GM23248 (cell line): Measurements from ENCODE around the gene INTS7. TPM values are rescaled to one million over a fixed set of nuclear protein-coding genes. Genes with fewer than 3 reads are reported as not detected.

Source experiments
- DNase-seq: peaks from one replicate; pipeline ENCODE4 v3.0.0-alpha.2; 2015
- H2AFZ ChIP-seq: fragments of 200-600 bp; sonication (generic); 2 replicates; pipeline ENCODE4 v1.6.1; 2016; ENCODE audit warnings: antibody characterized with exemption
- H3F3A ChIP-seq: fragments of 200-600 bp; sonication (generic); 2 replicates; pipeline ENCODE4 v1.6.1; 2016; ENCODE audit warnings: mild to moderate bottlenecking, antibody characterized with exemption, mixed run types; ENCODE audit not compliant: insufficient read depth
- H3K27ac ChIP-seq: fragments of 200-600 bp; sonication (generic); 2 replicates; pipeline ENCODE4 v1.5.1; 2016; ENCODE audit warnings: mild to moderate bottlenecking
- H3K27me3 ChIP-seq: fragments of 200-600 bp; sonication (generic); replicated peaks from 2 replicates; pipeline ENCODE4 v1.6.1; 2016; ENCODE audit warnings: mild to moderate bottlenecking; ENCODE audit not compliant: insufficient read depth
- H3K36me3 ChIP-seq: fragments of 200-600 bp; sonication (generic); 2 replicates; pipeline ENCODE4 v1.6.1; 2016; ENCODE audit warnings: low read depth, mild to moderate bottlenecking
- H3K4me1 ChIP-seq: fragments of 200-600 bp; sonication (generic); 2 replicates; pipeline ENCODE4 v1.6.1; 2016; ENCODE audit warnings: mild to moderate bottlenecking; ENCODE audit not compliant: insufficient read depth
- H3K4me2 ChIP-seq: fragments of 200-600 bp; sonication (generic); one replicate; pipeline ENCODE4 v1.6.1; 2016; ENCODE audit warnings: mild to moderate bottlenecking; ENCODE audit not compliant: unreplicated experiment
- H3K4me3 ChIP-seq: fragments of 200-600 bp; sonication (generic); 2 replicates; pipeline ENCODE4 v1.5.1; 2016; ENCODE audit warnings: mild to moderate bottlenecking
- H3K79me2 ChIP-seq: fragments of 200-600 bp; sonication (generic); 2 replicates; pipeline ENCODE4 v1.6.1; 2016; ENCODE audit warnings: mild to moderate bottlenecking; ENCODE audit not compliant: insufficient read depth
- H3K9ac ChIP-seq: fragments of 200-600 bp; sonication (generic); 2 replicates; pipeline ENCODE4 v1.6.1; 2016; ENCODE audit warnings: mild to moderate bottlenecking
- H3K9me2 ChIP-seq: fragments of 200-600 bp; sonication (generic); 2 replicates; pipeline ENCODE4 v1.6.1; 2016; ENCODE audit warnings: mixed run types, mild to moderate bottlenecking, moderate library complexity; ENCODE audit not compliant: insufficient read depth
- H3K9me3 ChIP-seq: fragments of 200-600 bp; sonication (generic); one replicate; pipeline ENCODE4 v1.6.1; 2017; ENCODE audit warnings: low read depth
- H4K20me1 ChIP-seq: fragments of 200-600 bp; sonication (generic); 2 replicates; pipeline ENCODE4 v1.6.0; 2016; ENCODE audit not compliant: insufficient read depth
- EZH2 ChIP-seq: fragments of 200-600 bp; sonication (generic); IDR thresholded peaks from 2 replicates; pipeline ENCODE4 v1.6.1; 2018; ENCODE audit warnings: antibody characterized with exemption, mild to moderate bottlenecking; ENCODE audit not compliant: insufficient read depth, poor library complexity, severe bottlenecking
- EZH2phosphoT487 ChIP-seq: fragments of 200-600 bp; sonication (generic); IDR thresholded peaks from 2 replicates; pipeline ENCODE4 v1.6.1; 2018; ENCODE audit warnings: antibody characterized with exemption, moderate library complexity, mild to moderate bottlenecking, low read depth; ENCODE audit not compliant: insufficient read depth
- WGBS, 2 experiments: methylation state at CpG; one replicate each; pipeline ENCODE4 v1.1.6; 2015 to 2017; ENCODE audit warnings: low lambda C conversion rate in 2 of 2, low coverage in 1 of 2; ENCODE audit errors: missing lambda C conversion rate in 2 of 2; 5-methylcytosine and 5-hydroxymethylcytosine counted together
- in situ Hi-C: fragments of 300-500 bp; cut with MboI; formaldehyde crosslinking; loops from 2 replicates; pipeline ENCODE4 v1.15.0; 2020
- polyA plus RNA-seq: library from polyadenylated mRNA; unstranded; fragments of >200 nt; fragmentation: Nextera tagmentation; extraction: Ambion mirVana; gene quantifications from 2 replicates; pipeline ENCODE4 v1.2.1, GENCODE V29; 2016
- total RNA-seq: library from RNA; depleted of rRNA; stranded (reverse); fragments of >200 nt; shearing (Covaris generic); gene quantifications from 2 replicates; pipeline ENCODE4 v1.2.3, GENCODE V29; 2014

Gene INTS7
- total and polyA plus RNA-seq, 2 experiments from 2014 or later = 9.8 to 12.1 TPM

DNA sequence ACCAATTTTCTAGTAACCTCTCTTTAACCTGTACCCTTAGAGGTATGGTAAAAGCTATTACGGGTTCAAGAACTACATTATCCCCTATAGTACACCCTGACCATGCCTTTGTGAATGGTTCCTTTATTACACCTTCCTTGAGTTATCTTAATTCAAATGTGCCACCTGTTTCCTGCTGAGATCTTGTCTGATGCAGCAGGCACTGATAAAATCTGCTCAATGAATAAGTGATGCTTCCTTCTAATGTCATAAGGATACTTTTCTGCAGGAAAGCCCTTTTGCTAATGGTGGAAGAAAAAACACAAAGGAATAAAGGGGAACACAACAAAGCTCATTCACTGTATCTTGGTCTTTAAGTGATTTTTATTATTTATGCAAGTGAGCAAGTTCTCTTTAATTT, 25.8 kb downstream of the INTS7 start:
- Histone ChIP-seq H3F3A (no peaks in the 10 kb centered on the region), H3K27ac (no peak overlapping the region), H3K36me3 (0 out of 2 replicates have a peak, but pooled peaks cover 7% of the 10 kb centered on the region), H4K20me1 (no peaks in the 10 kb centered on the region), H3K9me3 (no peaks in the 10 kb centered on the region), H3K9ac (no peak overlapping the region), H3K4me3 (no peak overlapping the region), H3K4me1 (no peaks in the 10 kb centered on the region), H3K79me2 (no peaks in the 10 kb centered on the region), H2AFZ (no peak overlapping the region), H3K27me3 (no peaks in the 10 kb centered on the region), H3K4me2 (no peak overlapping the region), H3K9me2 (no peaks in the 10 kb centered on the region)
- WGBS, 2 experiments = 96 to 100% methylated on average over 1 of the region's 1 CpG
- TF ChIP-seq EZH2 (no peak), EZH2phosphoT487 (no peak)
- in situ Hi-C loops = loop anchor here (25.0 kb wide), 1 partner anchor 322 kb away; the partner anchor contains the start of gene NEK2
- DNase-seq = no peak

DNA sequence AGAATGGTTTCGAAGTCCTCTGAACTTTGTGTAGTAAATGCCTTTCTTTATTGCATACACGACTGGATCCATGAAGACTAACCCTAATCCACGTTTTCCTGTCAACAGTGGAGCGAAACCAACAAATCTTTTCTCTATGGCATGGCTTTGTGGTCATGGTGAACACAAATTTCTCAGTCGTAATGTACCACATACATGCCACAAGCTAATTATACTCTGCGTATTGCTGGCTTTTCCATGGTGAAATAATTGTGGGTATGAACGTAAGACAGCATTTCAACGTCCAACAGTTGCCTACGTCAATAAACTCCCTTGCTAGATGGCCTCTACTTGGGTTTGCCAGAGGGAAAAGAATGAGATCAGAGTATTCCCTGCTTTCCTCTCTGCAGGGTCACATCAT, 27.5 kb downstream of the INTS7 start:
- no peak overlapping the region for H3K4me3 ChIP-seq
- H3K9me2 ChIP-seq = no peaks in the 10 kb centered on the region
- no peaks in the 10 kb centered on the region for H4K20me1 ChIP-seq
- H3K79me2 ChIP-seq = no peaks in the 10 kb centered on the region
- H2AFZ ChIP-seq = no peak overlapping the region
- no peak overlapping the region for H3K9ac ChIP-seq
- no peaks in the 10 kb centered on the region for H3K9me3 ChIP-seq
- 0 out of 2 replicates have a peak, but pooled peaks cover 7% of the 10 kb centered on the region for H3K36me3 ChIP-seq
- H3F3A ChIP-seq = no peaks in the 10 kb centered on the region
- H3K4me1 ChIP-seq = no peaks in the 10 kb centered on the region
- no peak overlapping the region for H3K27ac ChIP-seq
- TF ChIP-seq EZH2 (no peak), EZH2phosphoT487 (no peak)
- WGBS, 2 experiments = 71 to 72% methylated on average over 9 of the region's 9 CpGs
- no peak for DNase-seq
- H3K27me3 ChIP-seq = no peaks in the 10 kb centered on the region
- H3K4me2 ChIP-seq = no peak overlapping the region
- in situ Hi-C loops = loop anchor here (25.0 kb wide), 1 partner anchor 321 kb away; the partner anchor contains the start of gene NEK2

DNA sequence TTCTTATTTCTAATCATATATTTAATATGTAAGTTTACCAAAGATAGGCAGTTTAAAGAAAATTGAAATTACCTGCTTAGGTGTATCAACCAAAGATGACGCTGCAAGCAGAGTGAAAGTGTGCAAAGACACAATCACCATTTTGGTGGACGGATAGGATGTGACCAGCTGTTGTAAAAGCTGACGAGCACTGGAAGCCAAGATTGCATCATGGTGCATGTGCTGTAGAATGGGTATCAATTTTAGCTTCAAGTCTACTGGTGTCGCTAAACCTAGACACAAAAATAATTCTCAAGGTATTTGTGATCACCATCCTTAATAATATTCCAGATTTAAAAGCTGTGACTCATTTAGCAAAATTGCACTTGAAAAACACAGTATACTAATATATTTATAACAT, 28.2 kb downstream of the INTS7 start:
- Histone ChIP-seq H3K4me3 (no peak overlapping the region), H3K27ac (no peak overlapping the region), H3K79me2 (no peaks in the 10 kb centered on the region), H3K9me2 (no peaks in the 10 kb centered on the region), H3K9ac (no peak overlapping the region), H3K4me1 (no peaks in the 10 kb centered on the region), H2AFZ (no peak overlapping the region), H4K20me1 (no peaks in the 10 kb centered on the region), H3K36me3 (0 out of 2 replicates have a peak, but pooled peaks cover 7% of the 10 kb centered on the region), H3F3A (no peaks in the 10 kb centered on the region), H3K9me3 (no peaks in the 10 kb centered on the region), H3K27me3 (no peaks in the 10 kb centered on the region), H3K4me2 (no peak overlapping the region)
- 96 to 97% methylated on average over 4 of the region's 4 CpGs for WGBS, 2 experiments
- DNase-seq = no peak
- TF ChIP-seq EZH2phosphoT487 (no peak), EZH2 (no peak)
- in situ Hi-C loops = loop anchor here (25.0 kb wide), 1 partner anchor 320 kb away; the partner anchor contains the start of gene NEK2

DNA sequence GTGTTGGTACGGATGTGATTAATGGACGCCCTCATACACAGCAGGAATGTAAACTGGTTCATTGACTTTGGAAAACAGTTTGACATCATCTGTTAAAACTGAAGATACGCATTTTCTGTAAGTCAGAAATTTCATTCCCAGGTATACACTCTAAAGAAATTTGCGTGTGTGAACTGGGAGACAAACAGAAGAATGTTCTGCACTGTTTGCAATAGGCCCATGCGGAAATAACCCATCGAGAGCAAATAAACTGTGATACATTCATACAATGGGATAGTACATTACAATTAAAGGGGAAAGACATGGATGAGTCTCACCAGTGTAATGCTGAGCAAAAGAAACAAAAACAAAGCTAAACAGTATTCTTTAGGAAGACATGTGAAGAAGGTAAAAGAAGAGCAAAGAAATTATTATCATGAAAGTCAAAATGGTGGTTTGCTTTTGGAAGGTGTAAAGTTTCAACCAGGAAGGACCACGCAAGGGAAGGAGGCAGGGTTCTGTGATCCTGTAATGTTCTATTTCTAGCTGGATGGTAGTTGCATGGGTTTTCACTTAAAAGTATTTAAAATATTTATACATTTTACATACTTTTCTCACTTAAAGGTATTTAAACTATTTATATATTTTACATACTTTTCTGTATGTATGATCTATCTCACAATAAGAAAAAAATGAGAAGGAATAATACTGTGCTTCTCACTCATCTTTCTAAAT, 30.3 kb downstream of the INTS7 start:
- no peak overlapping the region for H3K27ac ChIP-seq
- DNase-seq = no peak
- no peaks in the 10 kb centered on the region for H3K4me1 ChIP-seq
- H3K4me3 ChIP-seq = no peak overlapping the region
- H3K9me2 ChIP-seq = no peaks in the 10 kb centered on the region
- in situ Hi-C loops = loop anchor here (25.0 kb wide), 1 partner anchor 318 kb away; the partner anchor contains the start of gene NEK2
- H3K79me2 ChIP-seq = no peaks in the 10 kb centered on the region
- 0 out of 2 replicates have a peak, but pooled peaks cover 14% of the 10 kb centered on the region for H3K36me3 ChIP-seq
- no peaks in the 10 kb centered on the region for H4K20me1 ChIP-seq
- WGBS, 2 experiments = 91% methylated on average over 7 of the region's 7 CpGs
- H3K27me3 ChIP-seq = no peaks in the 10 kb centered on the region
- H3F3A ChIP-seq = no peaks in the 10 kb centered on the region
- no peak overlapping the region for H3K4me2 ChIP-seq
- no peak overlapping the region for H2AFZ ChIP-seq
- no peaks in the 10 kb centered on the region for H3K9me3 ChIP-seq
- no peak overlapping the region for H3K9ac ChIP-seq
- no peak for TF ChIP-seq EZH2phosphoT487
- no peak for TF ChIP-seq EZH2
